Thyroid gland (tissue), 4 donors: ENCODE results near the gene MAGEB5.

ENCODE experiments used
- CTCF ChIP-seq, 6 experiments: fragments of 200-600 bp in 3 of 6; fragments of 450-650 bp in 3 of 6; sonication (generic) in 3 of 6; IDR thresholded peaks; one replicate each; pipeline ENCODE4 v1.5.1; 2016 to 2019; ENCODE audit warnings: antibody characterized with exemption in 6 of 6, mild to moderate bottlenecking in 2 of 6, inconsistent platforms in 1 of 6, moderate library complexity in 1 of 6
- POLR2A ChIP-seq, 2 donors: fragments of 450-650 bp; IDR thresholded peaks; one replicate each; pipeline ENCODE4 v1.6.1; 2017; ENCODE audit warnings: antibody characterized with exemption in 2 of 2, mild to moderate bottlenecking in 2 of 2, moderate library complexity in 1 of 2

DNA sequence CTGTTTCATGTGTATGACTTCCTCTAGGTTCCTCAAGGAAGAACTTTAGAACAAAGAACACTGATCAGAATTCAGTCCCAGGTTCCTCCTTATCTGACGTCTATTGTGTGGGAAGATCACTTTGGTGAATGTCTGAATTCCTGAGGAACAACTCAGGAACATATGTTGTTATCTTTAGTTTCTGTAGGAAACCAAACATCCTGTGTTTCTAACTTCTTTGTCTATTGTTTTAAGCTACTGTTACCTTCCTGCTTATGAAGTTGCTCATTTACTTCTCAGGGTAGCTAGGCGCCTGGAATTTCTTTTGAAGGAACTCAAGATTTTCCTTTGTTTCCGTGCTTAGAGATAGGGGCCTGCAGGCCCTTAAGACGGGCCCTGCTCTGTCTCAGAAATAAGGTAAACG is 46.2 kb downstream of the MAGEB5 start:
- TF ChIP-seq POLR2A (IDR thresholded peaks at IDR 0.05) (no peak), CTCF (IDR thresholded peaks at IDR 0.05) (no peak)
